GM21423 (cell line): ENCODE data around the gene NOC4L.
"Not testable (repeated sequence)": the region's sequence is repeated elsewhere in the genome, so short reads cannot be mapped to it uniquely, and the experiment has no call there.

Experiments
- ATAC-seq: cut with Tn5 transposase; IDR thresholded peaks from one replicate; pipeline ENCODE4 v1.9.1; 2021; ENCODE audit warnings: mild to moderate bottlenecking, moderate library complexity; ENCODE audit not compliant: unreplicated experiment

The NOC4L gene

DNA sequence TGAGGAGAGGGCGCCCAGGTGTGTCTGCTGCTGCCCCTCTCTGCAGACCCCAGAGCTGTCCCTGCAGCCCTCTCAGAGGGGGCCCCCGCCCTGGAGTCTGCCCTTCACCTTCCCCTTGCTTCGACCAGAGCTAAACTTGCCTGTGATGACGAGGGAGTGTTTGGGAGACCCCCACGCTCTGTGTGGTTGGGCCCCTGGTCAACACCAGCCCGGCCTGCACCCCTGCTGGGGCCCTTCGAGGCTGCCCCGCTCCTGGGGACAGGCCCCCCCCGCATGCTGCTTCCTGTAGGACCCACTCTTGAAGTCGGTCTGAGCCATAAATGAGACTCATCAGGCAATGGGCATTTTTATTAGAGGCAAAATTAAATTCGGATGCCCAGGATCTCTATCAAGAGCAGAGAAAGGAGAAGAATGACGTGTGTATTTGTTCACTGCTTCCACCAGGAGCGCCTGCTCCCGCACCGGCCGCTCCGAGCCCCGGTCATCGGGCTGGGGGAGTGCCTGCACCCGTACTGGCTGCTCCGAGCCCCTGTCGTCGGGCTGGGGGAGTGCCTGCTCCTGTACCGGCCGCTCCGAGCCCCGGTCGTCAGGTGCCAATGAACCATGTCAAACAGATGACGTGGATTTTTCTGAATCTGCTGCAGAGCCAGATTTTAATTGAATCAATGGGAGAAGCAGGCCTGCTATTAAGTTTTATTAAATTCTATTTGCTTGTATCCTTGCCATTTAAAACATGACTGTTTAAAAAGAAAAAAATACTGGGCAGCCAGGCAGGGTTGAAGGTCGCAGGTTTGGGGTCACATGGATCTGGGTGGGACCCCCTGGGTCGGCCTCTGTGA, 47.7 kb downstream of the NOC4L start:
- ATAC-seq: no peak

GRCh38 chr12:132194056-132194455, 49.8 kb downstream of the NOC4L start:
- no peak for ATAC-seq

DNA sequence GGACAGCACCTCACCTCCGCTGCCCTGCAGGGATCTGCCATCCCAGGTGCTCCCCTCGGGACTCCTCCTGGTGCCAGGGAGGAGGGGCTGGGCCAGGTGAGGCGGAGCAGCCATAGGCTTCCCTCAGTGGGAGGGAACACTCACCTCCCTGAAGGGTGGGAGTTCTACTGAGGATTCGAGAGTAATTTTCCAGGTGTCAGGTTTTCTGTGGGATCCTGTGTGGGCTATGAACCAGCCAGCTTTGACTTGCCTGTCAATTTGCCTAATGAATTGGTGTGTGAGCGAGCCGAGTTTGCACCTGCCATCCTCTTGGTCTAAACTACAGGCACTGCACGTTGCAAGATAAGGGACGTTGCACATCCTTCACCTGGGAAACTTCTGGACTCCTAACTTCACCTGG, 50.3 kb downstream of the NOC4L start:
- ATAC-seq: no peak

- ATAC-seq: not testable (repeated sequence)
These were observed 51.0 kb downstream of the NOC4L start for GRCh38 chr12:132195242-132195641.

- ATAC-seq: no peak
These were observed 52.0 kb downstream of the NOC4L start for GRCh38 chr12:132196038-132196872.

- no peak for ATAC-seq
These were observed 52.7 kb downstream of the NOC4L start for GRCh38 chr12:132196873-132197390.

- ATAC-seq: no peak
These were observed 53.5 kb downstream of the NOC4L start for GRCh38 chr12:132197581-132198354.

DNA sequence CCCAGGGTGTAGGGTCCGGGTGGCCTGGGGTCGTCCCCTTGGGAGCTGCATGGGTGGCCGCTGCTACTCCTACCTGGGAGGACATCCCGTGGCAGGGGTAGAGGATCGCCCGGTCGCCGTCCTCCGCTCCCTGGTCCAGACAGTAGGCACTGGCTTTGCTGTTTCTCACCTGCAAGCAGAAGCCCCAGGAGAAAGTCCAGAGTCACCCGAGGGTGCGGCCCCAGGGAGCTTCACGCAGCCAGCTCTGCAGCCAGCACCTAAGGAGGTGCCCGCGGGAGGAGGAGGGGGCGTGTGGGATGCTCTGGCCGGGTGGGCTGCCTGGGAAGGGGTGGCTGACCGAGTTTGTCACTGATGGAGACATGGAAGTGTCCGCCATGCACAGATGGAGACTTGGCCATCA, 54.8 kb downstream of the NOC4L start:
- no peak for ATAC-seq

DNA sequence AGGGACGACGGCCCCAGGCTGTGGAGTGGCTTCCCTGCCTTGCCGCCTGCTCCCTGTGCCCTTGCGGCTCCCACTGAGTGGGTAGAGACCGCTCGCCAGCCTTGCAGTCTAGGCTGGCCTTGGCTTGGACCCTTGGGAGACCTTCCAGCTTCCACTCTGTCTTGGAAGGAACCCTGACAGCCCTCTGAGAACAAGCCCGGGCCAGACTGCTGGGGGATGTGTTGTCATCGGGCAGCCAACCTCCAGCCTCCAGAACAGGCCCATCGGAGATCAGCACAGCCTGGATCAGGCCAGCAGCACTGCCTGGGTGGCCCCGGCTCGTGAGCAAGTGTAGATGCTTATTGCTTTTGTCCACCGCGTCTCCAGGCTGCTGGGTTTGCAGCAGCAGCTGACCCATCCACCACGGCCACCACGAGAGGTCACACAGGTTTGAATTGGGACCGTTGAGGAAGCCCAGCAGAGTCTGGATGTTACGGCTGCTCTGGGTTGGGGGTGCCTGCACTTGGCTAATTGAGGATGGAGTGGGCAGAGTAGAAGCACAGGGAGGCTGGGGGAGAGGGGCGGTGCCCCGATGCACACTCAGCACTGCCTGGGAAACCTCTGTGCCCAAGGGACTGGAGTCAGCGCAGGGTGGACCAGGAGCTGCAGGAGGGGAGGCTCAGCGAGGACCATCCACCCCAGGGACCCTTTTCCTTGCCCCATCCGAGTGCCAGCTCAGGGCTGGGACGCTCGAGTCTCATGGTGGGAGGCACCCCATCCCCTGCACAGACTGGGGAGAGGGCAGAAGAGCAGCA, 55.5 kb downstream of the NOC4L start:
- no peak for ATAC-seq

GRCh38 chr12:132200800-132201199, 56.5 kb downstream of the NOC4L start:
- ATAC-seq: no peak

DNA sequence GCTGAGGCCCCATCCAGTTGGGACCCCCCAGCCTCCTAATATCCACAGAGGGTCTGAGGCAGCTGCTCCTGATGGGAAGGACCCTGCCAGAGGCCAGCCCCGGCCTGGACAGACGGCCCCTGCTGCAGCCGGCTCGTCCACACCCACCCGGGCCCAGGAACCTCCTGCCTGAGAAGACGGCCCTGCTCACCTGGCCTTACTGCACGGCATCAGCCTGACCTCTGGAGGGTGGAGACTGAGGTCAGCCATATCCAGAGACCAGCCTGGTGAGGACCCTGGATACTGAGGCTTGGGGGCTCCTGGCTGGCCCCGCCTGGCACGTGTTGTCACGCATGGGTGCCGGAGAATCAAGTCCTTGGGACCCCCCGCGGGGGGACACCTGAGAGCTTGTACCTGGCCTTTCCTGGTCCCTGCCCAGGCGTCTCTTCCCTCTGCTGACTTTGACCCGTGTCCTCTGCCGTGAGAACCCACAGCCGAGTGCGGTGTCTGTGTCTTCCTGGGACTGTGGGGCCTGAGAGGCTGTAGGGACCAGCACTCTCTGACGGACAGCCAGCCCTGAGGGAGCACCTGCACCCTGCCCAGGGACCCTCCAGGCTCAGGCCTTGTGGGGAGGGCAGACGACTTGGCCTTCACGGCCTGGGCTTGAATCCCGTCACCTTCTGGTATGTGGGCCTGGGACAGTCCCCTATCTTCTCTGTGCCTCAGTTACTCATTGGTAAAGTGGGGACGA, 57.3 kb downstream of the NOC4L start:
- no peak for ATAC-seq
